SH-SY5Y (cell line): ENCODE measurements around the gene CMC1.

Experiments used
- GATA2 ChIP-seq: IDR thresholded peaks from 2 replicates; pipeline ENCODE4 v1.6.1; 2011; ENCODE audit warnings: mild to moderate bottlenecking, low read depth, low read length
- GATA3 ChIP-seq: IDR thresholded peaks from 2 replicates; pipeline ENCODE4 v1.6.1; 2011; ENCODE audit warnings: low read depth, mild to moderate bottlenecking, low read length, moderate library complexity

DNA sequence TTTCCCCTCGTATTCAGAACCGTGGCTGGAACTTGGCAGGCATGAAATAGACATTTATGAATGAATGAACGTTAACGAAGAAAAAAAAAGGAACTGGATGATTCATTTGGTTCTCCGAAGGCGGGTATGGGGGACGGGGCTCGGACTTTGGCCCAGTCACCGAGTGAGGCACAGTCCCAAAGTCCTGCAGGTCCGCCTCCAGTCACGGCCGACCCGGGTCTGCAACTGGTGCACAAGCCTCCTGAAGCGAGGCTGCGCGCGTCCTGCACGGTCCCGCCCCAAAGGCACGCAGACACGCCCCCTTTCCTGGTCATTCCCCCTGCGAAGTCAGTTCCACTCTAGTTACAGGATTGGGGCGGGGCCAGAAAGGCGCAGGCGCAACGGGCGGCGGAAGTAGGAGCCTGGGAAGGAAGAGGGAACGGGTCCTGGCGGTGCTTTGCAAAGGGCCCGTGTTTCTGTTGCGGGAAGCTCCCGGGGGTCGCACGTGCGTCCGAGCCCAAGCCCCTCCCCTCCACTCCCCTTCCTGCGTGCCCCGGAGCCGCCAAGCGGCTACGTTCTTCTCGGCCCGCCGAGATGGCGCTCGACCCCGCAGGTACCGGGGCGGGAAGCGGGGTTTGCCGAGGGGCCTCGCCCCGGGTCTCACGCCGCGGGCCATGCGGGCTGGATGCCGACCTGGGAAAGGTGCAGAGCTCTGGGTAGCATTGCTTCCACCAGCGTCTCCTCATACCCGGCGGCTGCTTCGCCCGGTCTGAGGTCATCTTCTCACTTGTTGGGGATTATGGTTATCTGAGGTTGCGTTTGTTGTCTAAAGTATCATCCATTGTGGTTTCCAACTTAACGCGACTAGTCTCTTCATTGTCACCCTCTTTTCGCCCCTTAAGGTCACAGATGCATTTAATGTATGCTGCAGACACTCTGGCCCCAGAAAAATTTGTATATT lies at the start of gene CMC1:
- TF ChIP-seq GATA2 (no peak), GATA3 (no peak)
